K562 treated with DMSO at 1 percent for 24 hours (cell line): ENCODE data around the gene AP1M2. TPM values are rescaled to one million over a fixed set of nuclear protein-coding genes. Genes with fewer than 3 reads are reported as not detected.

Experiments
- total RNA-seq: library from RNA; unstranded; fragments of 300-600 nt; gene quantifications from 2 replicates; pipeline ENCODE4 v1.2.3, GENCODE V29; 2022; ENCODE audit warnings: low read depth; ENCODE audit not compliant: insufficient read depth

AP1M2 gene
- 0.61 TPM in 1 of 2 replicates, not detected in the other for total RNA-seq

DNA sequence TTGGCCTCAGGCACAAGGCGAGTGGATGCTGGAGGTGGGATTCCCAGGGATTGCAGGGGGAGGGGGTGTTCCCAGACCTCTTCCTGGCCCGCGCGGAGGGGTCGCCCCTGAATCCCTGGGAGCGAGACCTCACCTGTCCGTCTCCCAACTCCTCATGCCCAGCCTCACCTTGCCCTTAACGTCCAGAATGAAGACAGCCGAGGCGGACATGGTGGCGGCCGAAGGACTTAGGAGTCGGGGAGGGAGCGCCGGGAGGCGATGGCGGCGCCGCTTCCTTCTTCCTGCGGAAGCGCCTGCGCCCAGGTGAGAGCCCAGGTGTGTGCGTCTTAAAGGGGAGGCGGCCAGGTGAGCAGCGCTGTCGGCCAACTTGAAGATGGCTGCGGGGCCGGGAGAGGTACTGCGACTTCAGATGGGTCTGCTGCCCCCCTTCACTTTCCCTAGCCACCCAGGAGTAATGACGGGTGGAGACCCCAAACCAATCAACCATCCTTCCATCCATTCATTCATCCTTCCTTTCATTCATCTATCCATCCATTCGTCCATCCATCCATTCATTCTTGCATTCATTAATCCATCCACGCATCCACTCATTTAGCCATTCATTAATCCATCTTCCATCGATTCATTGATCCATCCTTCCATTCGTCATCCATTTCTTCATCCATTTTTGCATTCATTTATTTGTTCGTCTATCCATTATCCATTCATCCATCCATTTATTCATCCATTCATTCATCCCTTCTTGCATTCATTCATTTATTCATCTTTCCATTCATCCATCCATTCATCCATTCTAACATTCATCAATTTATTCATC is at the start of gene AP1M2:
AP1M2 (minus strand) TSS at position 291 of the 817 bp plus-strand sequence; CDS start at position 210, 81 bp downstream.

DNA sequence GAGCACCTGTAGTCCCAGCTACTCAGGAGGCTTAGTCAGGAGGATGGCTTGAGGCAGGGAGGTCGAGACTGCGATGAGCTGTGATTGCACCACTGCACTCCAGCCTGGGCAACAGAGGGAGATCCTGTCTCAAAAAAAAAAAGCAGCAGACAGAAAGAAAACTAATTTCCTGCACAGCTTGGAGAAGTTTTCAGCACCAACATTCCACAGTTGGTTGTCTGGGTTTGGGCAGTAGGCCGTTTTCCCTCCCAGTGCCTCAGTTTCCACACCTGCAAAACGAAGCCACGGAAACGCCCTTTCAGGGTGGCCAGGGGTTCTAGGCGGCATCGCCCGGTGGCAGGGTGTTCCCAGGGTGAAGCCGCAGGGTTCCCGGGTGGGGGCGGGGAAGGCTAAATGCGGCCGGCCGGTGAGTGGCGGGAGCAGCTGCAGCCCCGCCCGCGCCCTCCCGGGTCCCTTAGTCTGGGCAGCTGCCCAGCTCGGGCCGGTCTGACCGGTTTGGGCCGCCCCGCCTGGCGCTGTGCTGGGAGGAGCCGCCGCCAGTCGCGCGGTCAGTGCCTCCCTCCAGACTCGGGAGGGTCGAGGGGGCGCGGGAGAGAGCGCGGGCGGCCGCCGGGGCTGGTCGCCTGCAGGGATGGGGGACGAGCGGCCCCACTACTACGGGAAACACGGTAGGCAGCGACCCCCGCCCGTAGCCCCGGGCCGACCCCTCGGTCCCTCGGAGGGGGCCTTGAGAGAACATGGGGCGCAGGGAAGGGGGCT is 38.1 kb upstream of the AP1M2 start, which contains the start of gene SLC44A2:
SLC44A2 (plus strand) TSS at position 551 of the 759 bp plus-strand sequence; CDS start at position 632, 81 bp downstream.

DNA sequence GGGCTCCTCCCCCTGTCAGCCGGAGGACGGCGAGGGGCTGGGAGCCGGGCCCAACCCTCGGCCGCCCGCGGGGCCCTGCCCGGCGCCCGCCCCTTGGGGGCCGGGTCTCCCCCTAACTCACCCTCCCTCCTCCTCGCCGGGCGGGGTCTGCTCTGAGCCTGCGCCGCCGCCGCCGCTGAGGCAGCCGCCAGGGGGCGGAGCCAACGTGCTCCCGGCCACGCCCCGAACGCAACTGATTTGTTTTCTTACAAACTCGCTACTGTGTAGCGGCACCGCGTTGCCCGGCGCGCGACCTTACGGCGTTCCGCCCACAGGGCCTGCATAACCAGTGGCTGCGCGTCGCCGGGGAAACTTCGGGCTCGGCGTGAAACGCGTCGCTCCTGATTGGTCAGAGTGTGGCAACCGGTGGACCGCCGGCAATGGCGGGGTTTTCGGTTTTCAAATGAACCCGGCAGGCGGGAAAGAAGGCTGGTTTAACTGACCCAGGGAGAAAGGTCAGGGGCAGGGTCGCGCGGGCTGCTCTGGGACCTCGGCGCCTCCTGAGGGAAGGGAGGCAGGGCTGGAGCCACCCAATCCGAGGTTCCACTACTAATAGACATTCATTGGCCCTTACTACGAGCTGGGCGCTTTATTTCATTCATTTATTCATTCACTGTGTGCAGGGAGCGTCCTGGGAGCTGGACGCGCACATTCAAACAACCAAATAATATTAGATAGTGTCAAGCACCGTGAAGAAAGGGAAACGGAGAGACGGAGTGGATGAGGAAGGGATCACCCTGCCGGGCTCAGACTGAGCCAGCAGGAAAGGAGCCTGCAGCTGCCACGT is 18.1 kb downstream of the AP1M2 start, which contains the start of gene CDKN2D:
CDKN2D (minus strand) TSS at position 154 of the 826 bp plus-strand sequence. CDS start 326 bp downstream, outside the sequence.

DNA sequence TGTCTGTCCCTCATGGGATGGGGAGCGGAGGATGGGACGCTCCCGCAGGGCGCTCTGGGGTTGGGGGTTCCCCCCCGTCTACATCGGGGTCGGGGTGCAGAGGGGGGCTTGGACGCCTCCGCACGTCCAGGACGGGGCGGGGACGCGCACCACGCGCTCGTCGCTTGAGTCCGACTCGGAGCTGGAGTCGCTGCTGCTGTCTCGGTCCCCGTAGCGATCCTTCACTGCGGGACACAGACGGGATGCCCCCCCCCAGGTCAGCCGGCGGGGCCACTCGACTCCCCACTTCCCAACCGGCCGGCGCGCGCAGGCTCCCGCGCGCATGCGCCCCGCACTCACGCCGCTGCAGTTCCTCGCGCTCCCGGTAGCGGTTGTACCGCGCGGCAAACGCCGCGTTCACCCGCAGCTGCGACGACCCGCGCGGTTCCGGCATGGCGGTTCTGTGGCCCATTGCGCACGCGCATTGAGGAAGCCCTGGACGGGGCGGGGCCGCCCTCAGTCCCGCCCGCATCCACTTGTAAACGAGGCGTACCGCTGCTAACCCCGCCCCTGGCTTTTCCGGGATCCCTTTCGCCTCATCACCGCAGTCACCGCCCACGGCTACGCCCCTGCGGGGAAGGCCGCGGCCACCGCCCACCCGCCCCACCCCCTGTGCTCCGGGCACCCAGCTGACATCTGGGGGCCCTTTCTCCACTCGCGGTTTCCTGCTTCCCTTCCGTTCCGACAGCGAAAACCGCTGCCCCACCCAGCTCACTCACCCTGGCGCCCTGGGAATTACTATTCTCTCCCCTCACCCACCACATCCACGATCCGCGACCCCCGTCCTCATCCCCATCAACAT is 21.3 kb downstream of the AP1M2 start, which contains the start of gene KRI1:
KRI1 (minus strand) TSS at position 444 of the 841 bp plus-strand sequence; CDS start at position 433, 11 bp downstream.

DNA sequence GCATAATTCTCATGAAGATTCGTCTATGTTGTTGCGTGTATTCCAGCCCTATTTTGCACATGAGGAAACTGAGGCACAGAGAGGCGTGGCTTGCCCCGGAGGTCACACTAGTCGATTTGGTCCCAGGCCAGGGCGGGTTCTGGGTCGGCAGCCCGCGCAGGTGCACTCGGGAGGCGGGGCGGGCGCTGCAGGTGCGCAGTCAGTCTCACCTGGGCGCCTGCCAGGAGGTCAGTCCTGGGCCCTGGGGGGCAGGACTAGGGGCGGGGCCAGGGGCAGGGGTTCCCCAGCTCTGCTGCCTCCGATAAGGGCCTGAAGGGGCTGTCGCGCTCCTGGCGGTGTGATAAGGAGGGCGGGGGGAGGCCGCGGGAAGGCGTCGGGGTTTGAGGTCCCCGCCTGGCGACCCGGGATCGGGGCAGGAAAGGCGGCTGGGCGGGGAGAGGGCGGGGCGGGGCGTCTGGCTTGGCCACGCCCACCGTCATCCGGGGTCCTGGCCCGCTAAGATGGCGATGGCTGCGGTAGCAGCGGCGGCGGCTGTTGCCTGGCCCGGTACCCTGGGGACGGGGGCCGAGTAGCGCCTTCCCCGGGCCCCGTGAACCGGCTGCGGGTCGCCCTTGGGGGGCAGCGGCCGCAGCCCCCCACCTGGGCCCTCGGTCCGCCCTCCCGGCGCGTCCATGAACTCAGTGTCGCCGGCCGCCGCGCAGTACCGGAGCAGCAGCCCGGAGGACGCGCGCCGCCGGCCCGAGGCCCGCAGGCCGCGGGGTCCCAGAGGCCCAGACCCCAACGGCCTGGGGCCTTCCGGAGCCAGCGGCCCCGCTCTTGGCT is 43.5 kb downstream of the AP1M2 start, which contains the start of gene ATG4D:
ATG4D (plus strand) TSS at position 485 of the 822 bp plus-strand sequence; CDS start at position 672, 187 bp downstream.

Other genes with a start within 250 kb of the AP1M2 start
- gene ICAM3, start 247.7 kb downstream of the AP1M2 start, total RNA-seq = 7.8 and 11.4 TPM in 2 replicates
- gene TYK2, start 206.7 kb downstream of the AP1M2 start, total RNA-seq = 147 and 169 TPM in 2 replicates
- 291 and 297 TPM in 2 replicates for gene CDC37, start 183.8 kb downstream of the AP1M2 start, total RNA-seq
- gene PDE4A, start 166.8 kb downstream of the AP1M2 start, total RNA-seq = 18.6 and 20.1 TPM in 2 replicates
- 94.3 and 110 TPM in 2 replicates for gene KEAP1, start 84.0 kb downstream of the AP1M2 start, total RNA-seq
- gene S1PR5, start 69.9 kb downstream of the AP1M2 start, total RNA-seq = 0.29 and 0.52 TPM in 2 replicates
- 75.1 and 87.3 TPM in 2 replicates for gene ATG4D, start 43.4 kb downstream of the AP1M2 start, total RNA-seq
- gene KRI1, start 21.3 kb downstream of the AP1M2 start, total RNA-seq = 34.0 and 37.5 TPM in 2 replicates
- gene CDKN2D, start 18.3 kb downstream of the AP1M2 start, total RNA-seq = 44.8 and 45.6 TPM in 2 replicates
- 38.4 and 39.9 TPM in 2 replicates for gene SLC44A2, start 38.2 kb upstream of the AP1M2 start, total RNA-seq
- gene ILF3, start 67.0 kb upstream of the AP1M2 start, total RNA-seq = 224 and 229 TPM in 2 replicates
- gene QTRT1, start 114.1 kb upstream of the AP1M2 start, total RNA-seq = 17.8 and 19.6 TPM in 2 replicates
- gene DNM2, start 130.8 kb upstream of the AP1M2 start, total RNA-seq = 273 and 282 TPM in 2 replicates
- 89.6 and 101 TPM in 2 replicates for gene TMED1, start 248.9 kb upstream of the AP1M2 start, total RNA-seq